ENCODE measurements around the gene OR2B2. TPM values are rescaled to one million over a fixed set of nuclear protein-coding genes. Genes with fewer than 3 reads are reported as not detected.
"Not testable (repeated sequence)": the region's sequence is repeated elsewhere in the genome, so short reads cannot be mapped to it uniquely, and the experiment has no call there.

OR2B2 gene
- total RNA-seq, 6 donors from 2014 or later: not detected

DNA sequence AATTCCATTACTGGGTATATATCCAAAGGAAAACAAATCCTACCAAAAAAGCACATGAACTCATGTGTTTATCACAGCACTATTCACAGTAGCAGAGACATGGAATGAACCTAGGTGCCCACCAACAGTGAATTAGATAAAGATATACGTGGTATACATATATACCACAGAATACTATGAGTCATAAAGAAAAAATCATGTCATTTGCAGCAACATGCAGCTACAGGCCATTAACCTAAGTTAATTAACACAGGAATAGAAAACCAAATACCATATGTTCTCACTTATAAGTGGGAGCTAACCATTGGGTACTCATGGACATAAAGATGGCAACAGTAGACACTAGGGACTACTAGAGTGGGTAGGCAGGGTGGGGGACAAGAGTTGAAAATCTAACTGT lies 4.2 kb downstream of the OR2B2 start:
- Histone ChIP-seq H3K4me3 (no peak overlapping the region), H3K27ac (no peak overlapping the region), H3K4me1 (peaks cover 3 to 7% (median 5%) of the 10 kb centered on the region in 4 donors), H3K9me3 (no peaks in the 10 kb centered on the region), H3K27me3 (no peaks in the 10 kb centered on the region), H3K36me3 (no peaks in the 10 kb centered on the region)
- no peak for ATAC-seq (ENCODE audit: low FRiP score in 2 of 2)
- DNase-seq: no peak
- no peak for TF ChIP-seq POLR2AphosphoS5 (IDR thresholded peaks at IDR 0.05)
- TF ChIP-seq, protein P1, sequence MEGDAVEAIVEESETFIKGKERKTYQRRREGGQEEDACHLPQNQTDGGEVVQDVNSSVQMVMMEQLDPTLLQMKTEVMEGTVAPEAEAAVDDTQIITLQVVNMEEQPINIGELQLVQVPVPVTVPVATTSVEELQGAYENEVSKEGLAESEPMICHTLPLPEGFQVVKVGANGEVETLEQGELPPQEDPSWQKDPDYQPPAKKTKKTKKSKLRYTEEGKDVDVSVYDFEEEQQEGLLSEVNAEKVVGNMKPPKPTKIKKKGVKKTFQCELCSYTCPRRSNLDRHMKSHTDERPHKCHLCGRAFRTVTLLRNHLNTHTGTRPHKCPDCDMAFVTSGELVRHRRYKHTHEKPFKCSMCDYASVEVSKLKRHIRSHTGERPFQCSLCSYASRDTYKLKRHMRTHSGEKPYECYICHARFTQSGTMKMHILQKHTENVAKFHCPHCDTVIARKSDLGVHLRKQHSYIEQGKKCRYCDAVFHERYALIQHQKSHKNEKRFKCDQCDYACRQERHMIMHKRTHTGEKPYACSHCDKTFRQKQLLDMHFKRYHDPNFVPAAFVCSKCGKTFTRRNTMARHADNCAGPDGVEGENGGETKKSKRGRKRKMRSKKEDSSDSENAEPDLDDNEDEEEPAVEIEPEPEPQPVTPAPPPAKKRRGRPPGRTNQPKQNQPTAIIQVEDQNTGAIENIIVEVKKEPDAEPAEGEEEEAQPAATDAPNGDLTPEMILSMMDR (IDR thresholded peaks at IDR 0.05): no peak
- no peak for TF ChIP-seq EP300 (IDR thresholded peaks at IDR 0.05)
- TF ChIP-seq POLR2A (IDR thresholded peaks at IDR 0.05): no peak
- WGBS, 2 donors: 61 to 86% methylated on average over 1 of the region's 1 CpG

DNA sequence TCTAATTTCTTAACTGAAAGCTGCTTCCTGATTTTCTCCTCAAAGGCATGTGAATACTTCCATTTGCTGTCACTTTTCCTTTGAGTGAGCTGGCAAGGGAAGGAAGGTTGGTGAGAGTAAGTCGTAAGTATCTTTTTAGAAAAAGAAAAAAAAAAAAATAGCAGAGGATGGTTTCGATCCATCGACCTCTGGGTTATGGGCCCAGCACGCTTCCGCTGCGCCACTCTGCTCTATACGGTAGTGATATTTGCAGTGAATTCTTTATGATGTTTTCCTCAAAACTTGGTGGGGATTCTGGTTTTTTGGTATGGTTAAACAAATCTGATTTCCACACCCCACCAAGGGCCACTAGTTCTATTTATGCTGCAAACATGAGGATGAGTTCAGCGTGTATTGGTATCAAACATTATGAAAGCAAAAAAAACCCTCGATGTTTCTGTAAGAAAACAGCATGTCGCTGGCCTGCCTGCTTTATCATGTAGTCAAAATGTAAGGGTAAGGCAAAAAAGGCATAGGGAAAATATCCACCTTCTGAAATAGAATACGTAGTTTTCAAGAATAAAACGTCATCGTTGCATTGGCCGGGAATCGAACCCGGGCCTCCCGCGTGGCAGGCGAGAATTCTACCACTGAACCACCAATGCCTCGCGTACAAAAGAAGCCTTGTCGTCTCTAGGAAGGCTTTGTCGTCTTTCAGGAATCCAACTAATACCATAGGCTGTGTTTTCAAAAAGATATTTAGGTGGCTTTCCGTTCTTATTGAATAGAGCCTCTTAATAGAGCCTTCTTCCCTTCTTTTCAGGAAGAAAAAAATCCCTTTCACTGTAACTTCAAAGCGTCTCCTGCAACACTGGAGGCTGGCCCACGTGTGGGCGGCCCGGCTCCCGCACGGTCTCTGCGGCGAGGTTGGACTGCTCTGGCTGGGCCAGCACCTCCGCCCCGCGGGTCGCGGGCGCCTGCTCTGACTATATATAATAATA lies 9.6 kb downstream of the OR2B2 start:
- Histone ChIP-seq H3K27ac (peak overlapping the region; percentile 65 to 80 (median 80)), H3K9me3 (no peaks in the 10 kb centered on the region), H3K4me3 (peak overlapping the region; percentile 49 to 59 (median 54)), H3K36me3 (no peaks in the 10 kb centered on the region), H3K27me3 (no peaks in the 10 kb centered on the region), H3K4me1 (peaks cover 3 to 7% (median 6%) of the 10 kb centered on the region in 4 donors)
- ATAC-seq (ENCODE audit: low FRiP score in 2 of 2) (peak; percentile 89 to 94), DNase-seq (peak; percentile 74 to 92)
- WGBS, 2 donors: 2 to 23% methylated on average over 38 of the region's 38 CpGs
- TF ChIP-seq POLR2AphosphoS5 (IDR thresholded peaks at IDR 0.05) (peak in 1 of 2 donors; percentile 32), POLR2A (IDR thresholded peaks at IDR 0.05) (no peak), EP300 (IDR thresholded peaks at IDR 0.05) (no peak)
- TF ChIP-seq, protein P1 (IDR thresholded peaks at IDR 0.05): peak in 1 of 6 experiments; percentile 9

DNA sequence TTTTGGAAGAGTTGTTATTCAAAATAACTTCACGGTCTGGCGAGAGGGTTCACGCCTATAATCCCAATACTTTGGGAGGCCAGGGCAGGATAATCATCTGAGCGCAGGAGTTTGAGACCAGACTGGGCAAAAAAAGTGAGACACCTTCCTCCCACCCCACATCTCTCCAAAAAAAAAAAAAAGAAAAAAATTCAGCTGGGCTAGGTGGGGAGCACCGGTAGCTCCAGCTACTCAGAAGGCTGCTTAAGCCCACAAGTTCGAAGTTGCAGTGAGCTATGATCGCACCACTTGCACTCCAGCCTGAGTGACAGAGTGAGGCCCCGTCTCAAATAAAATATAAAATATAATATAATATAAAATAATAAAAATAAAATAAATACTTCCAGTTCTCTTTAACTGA lies 10.4 kb downstream of the OR2B2 start:
- H3K9me3 ChIP-seq: no peaks in the 10 kb centered on the region
- peaks cover 3 to 7% (median 6%) of the 10 kb centered on the region in 4 donors for H3K4me1 ChIP-seq
- no peaks in the 10 kb centered on the region for H3K36me3 ChIP-seq
- WGBS, 2 donors: 85% methylated on average over 8 of the region's 8 CpGs
- TF ChIP-seq, protein P1 (IDR thresholded peaks at IDR 0.05): no peak
- no peak for TF ChIP-seq POLR2A (IDR thresholded peaks at IDR 0.05)
- no peak for TF ChIP-seq POLR2AphosphoS5 (IDR thresholded peaks at IDR 0.05)
- no peak for TF ChIP-seq EP300 (IDR thresholded peaks at IDR 0.05)
- no peak overlapping the region for H3K4me3 ChIP-seq
- no peak for ATAC-seq (ENCODE audit: low FRiP score in 2 of 2)
- no peaks in the 10 kb centered on the region for H3K27me3 ChIP-seq
- no peak for DNase-seq
- H3K27ac ChIP-seq: no peak overlapping the region

DNA sequence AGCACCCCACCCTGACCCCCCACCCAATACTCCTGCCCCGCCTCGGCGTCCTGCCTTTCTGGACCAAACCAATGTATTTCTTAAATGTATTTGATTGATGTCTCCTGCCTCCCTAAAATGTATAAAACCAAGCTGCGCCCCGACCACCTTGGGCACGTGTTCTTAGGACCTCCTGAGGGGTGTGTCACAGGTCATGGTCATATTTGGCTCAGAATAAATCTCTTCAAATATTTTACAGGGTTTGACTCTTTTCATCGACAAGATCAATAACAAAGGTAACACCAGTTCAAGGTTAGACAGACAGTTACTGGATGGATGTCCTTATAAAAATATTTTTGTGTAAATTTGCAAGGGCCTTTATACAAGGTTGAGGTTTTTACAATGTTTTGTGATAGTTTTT lies 12.0 kb downstream of the OR2B2 start:
- DNase-seq: not testable (repeated sequence)
- peaks cover 3 to 13% (median 6%) of the 10 kb centered on the region in 4 donors for H3K4me1 ChIP-seq
- 85 to 92% methylated on average over 7 of the region's 7 CpGs for WGBS, 2 donors

DNA sequence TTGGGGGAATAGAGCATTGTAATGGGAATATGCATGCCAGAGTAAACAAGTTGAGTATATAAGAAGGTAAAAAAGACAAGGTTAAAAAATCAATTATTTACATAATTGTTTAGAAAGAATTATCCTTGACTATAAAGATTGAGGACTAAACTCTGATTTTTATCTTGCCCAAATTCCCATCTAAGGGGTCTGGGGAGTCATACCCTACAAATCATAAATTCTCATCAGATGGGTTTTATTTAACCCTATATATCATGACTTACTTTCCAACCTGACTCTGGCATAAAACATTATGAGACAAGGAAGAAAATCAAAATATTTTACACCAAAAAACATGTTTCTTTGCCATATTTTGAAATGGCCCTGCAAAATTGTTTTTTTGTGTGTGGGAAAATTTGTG lies 12.7 kb downstream of the OR2B2 start:
- Histone ChIP-seq H3K4me3 (no peak overlapping the region), H3K27ac (no peak overlapping the region), H3K36me3 (no peaks in the 10 kb centered on the region), H3K9me3 (no peaks in the 10 kb centered on the region), H3K27me3 (no peaks in the 10 kb centered on the region), H3K4me1 (peaks cover 3 to 19% (median 8%) of the 10 kb centered on the region in 4 donors)
- ATAC-seq (ENCODE audit: low FRiP score in 2 of 2): no peak
- TF ChIP-seq POLR2A (IDR thresholded peaks at IDR 0.05): no peak
- TF ChIP-seq, protein P1 (IDR thresholded peaks at IDR 0.05): no peak
- TF ChIP-seq POLR2AphosphoS5 (IDR thresholded peaks at IDR 0.05): no peak
- TF ChIP-seq EP300 (IDR thresholded peaks at IDR 0.05): no peak
- no peak for DNase-seq

More for the DNA sequence above, 12.0 kb downstream of the OR2B2 start:
- not testable (repeated sequence) for H3K27ac ChIP-seq; ATAC-seq (ENCODE audit: low FRiP score in 2 of 2); H3K4me3 ChIP-seq; H3K9me3 ChIP-seq; H3K27me3 ChIP-seq; H3K36me3 ChIP-seq

Measured in upper lobe of left lung (tissue), 6 donors.